Measurements from ENCODE around the gene TMEM121.

Gene TMEM121

DNA sequence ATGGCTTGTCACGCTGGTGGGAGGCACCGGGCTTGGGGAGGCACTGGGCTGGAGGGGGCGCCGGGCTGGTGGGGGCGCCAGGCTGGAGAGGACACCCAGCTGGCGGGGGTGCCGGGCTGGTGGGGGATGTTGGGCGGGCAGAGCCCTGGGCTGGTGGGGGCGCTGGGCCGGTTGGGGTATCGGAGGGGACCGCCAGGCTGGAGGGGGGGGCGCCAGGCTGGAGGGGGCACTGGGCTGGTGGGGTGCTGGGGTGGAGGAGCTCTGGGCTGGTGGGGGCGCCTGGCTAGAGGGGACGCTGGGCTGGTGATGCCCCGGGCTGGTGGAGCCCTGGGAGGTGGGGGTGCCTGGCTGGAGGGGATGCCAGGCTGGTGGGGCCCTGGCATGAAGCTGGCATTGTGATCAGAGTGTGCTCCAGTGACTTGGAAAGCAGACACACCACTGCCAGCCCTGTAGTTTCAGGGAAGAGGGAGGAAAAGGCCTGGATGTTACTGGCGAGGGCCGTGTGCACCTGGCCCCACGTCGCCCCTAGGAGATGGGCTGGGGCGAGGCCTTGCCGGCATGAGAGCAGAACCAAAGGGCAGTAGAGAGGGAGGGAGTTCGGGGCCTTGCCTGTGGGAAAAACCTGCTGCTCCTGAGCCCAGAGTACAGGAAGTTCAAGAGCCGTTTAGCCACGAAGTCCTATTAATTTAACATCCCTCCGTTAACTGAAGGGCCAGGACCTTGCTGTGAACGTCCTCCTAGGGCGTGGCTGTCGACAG is 22.3 kb upstream of the TMEM121 start:
- TF ChIP-seq, protein P1, sequence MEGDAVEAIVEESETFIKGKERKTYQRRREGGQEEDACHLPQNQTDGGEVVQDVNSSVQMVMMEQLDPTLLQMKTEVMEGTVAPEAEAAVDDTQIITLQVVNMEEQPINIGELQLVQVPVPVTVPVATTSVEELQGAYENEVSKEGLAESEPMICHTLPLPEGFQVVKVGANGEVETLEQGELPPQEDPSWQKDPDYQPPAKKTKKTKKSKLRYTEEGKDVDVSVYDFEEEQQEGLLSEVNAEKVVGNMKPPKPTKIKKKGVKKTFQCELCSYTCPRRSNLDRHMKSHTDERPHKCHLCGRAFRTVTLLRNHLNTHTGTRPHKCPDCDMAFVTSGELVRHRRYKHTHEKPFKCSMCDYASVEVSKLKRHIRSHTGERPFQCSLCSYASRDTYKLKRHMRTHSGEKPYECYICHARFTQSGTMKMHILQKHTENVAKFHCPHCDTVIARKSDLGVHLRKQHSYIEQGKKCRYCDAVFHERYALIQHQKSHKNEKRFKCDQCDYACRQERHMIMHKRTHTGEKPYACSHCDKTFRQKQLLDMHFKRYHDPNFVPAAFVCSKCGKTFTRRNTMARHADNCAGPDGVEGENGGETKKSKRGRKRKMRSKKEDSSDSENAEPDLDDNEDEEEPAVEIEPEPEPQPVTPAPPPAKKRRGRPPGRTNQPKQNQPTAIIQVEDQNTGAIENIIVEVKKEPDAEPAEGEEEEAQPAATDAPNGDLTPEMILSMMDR (conservative IDR thresholded peaks at IDR 0.05; ENCODE audit: control insufficient read depth, insufficient read depth, low read depth, low read length), result no peak
- H3K4me3 ChIP-seq (ENCODE audit: control insufficient read depth, low read depth, low read length), result no peak overlapping the region
- DNase-seq (ENCODE audit: low read depth), result no peak

DNA sequence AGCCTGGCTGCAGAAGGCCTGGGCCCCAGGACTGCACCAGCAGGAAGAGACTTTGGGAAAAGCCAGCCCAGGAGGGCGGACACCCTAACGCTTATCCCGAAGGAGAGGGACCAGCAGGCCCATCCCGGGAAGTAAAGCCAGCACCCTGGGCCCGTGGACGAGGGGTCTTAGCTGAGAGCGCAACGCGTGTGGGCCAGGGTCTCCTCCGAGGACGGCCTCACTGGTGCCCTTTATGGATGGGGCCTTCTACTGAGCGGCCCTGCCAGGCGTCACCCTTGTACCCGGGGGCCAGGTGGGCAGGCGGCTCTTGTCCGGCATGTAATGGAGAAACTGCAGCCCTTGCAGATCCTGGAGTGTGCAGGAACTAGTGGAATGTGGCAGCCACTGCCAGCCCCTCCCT is 21.3 kb upstream of the TMEM121 start:
- TF ChIP-seq, protein P1 (conservative IDR thresholded peaks at IDR 0.05; ENCODE audit: control insufficient read depth, insufficient read depth, low read depth, low read length), result no peak
- no peak overlapping the region for H3K4me3 ChIP-seq (ENCODE audit: control insufficient read depth, low read depth, low read length)
- DNase-seq (ENCODE audit: low read depth), result no peak

DNA sequence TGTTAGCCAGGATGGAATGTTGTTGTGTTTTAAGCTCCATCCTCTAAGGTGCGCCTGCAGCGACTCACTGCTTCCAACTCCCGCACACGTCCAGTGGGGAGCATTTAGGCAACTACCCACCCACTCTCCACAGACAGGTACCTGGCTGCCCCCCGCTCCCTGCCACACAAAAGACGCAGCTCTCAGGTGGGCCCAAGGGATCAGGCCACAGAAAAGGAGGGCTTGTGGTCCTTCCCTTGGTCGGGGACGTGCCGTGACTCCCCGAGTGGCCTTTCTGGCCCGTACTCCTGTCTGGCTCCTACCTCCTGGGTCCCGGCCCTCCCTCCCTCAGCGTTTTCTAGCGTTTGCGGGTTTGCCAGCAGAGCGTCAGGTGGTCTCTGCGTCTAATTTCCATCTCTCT is 19.1 kb upstream of the TMEM121 start:
- no peak overlapping the region for H3K4me3 ChIP-seq (ENCODE audit: control insufficient read depth, low read depth, low read length)
- DNase-seq (ENCODE audit: low read depth), result no peak
- TF ChIP-seq, protein P1 (conservative IDR thresholded peaks at IDR 0.05; ENCODE audit: control insufficient read depth, insufficient read depth, low read depth, low read length), result no peak

DNA sequence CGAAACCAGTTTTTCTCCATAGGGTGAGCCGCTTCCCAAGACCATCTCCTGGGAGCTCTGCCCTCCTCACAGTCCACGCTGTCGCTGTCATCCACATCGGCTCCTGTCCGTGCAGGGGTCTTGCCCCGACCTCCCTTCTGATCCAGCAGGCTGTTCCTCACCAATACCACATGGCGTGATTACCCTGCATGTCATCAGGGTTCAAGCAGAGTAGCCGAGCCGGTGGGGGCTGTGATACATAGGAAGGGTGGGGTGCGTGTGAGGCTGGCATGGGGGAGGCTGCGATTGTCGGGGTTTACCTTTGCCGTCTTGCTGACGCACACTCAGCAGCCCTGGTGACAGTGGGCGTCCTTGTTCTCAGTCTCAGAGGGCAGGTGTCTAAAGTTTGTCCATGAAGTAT is 18.3 kb upstream of the TMEM121 start:
- no peak overlapping the region for H3K4me3 ChIP-seq (ENCODE audit: control insufficient read depth, low read depth, low read length)
- DNase-seq (ENCODE audit: low read depth), result no peak
- TF ChIP-seq, protein P1 (conservative IDR thresholded peaks at IDR 0.05; ENCODE audit: control insufficient read depth, insufficient read depth, low read depth, low read length), result no peak

DNA sequence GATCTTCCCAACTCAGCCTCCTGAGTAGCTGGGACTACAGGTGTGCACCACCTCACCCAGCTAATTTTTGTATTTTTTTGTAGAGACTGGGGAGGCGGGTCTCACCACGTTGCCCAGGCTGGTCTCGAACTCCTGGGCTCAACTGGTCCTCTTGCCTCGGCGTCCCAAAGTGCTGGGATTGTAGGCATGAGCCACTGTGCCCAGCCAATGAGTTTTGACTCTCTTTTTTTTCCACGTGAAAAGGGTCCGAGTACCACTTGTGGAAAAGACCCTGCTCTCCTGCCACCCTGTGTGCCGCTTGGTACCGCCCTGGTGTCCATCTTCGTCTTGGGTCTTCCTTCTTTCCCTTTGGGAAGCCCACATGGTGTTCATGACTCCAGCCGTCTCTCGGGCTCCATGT is 17.8 kb upstream of the TMEM121 start:
- no peak overlapping the region for H3K4me3 ChIP-seq (ENCODE audit: control insufficient read depth, low read depth, low read length)
- TF ChIP-seq, protein P1 (conservative IDR thresholded peaks at IDR 0.05; ENCODE audit: control insufficient read depth, insufficient read depth, low read depth, low read length), result no peak
- DNase-seq (ENCODE audit: low read depth), result no peak

DNA sequence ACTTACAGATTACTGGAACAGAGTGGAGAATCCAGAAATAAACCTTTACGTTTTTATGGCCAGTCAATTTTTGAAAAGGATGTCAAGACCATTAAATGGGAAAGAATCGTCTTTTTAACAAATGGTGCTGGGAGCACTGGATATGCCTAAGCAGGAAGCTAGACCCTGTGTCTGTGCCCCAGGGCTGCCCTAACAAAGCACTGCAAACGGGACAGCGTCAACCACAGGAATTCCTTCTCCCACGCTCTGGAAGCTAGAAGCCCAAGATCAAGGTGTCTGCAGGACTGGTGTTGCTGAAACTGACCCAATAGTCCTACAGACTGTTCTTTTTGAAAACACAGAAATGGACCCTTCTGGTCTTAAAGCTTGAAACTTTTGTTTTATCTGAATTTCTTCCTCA is 9.3 kb upstream of the TMEM121 start:
- TF ChIP-seq, protein P1 (conservative IDR thresholded peaks at IDR 0.05; ENCODE audit: control insufficient read depth, insufficient read depth, low read depth, low read length), result no peak
- no peak overlapping the region for H3K4me3 ChIP-seq (ENCODE audit: control insufficient read depth, low read depth, low read length)
- no peak for DNase-seq (ENCODE audit: low read depth)
